Posterior vena cava (tissue), 2 donors: Measurements from ENCODE around the gene MMS22L. TPM values are rescaled to one million over a fixed set of nuclear protein-coding genes. Genes with fewer than 3 reads are reported as not detected.

ENCODE experiments used
- DNase-seq: peaks from one replicate; pipeline ENCODE4 v3.0.0-alpha.2; 2020; ENCODE audit warnings: low spot score
- intact Hi-C, 2 donors: fragments of 100-400 bp; cut with DNase I; formaldehyde crosslinking; loops; one replicate each; pipeline versions ENCODE4 v1.14.1 to v1.14.2; 2022 to 2023
- total RNA-seq, 2 donors: library from RNA; stranded (reverse); fragmentation: NEBNext Ultra II Directional; extraction: Animal tissue kit (Norgen Biotek cat#: 25700); gene quantifications; one replicate each; pipeline ENCODE4 v1.2.1, GENCODE V29; 2021
- donor health status: DM: yes; HTN: yes; CAD: no.
- donor health status: DM: yes; HTN: yes; CAD: no.

Gene MMS22L
- total RNA-seq, 2 donors from 2014 or later, result 8.4 to 9.2 TPM

GRCh38 chr6:97154015-97154414, 129.0 kb downstream of the MMS22L start:
- intact Hi-C loops, result no loop called here
- no peak for DNase-seq

- intact Hi-C loops, result no loop called here
- DNase-seq, result no peak
Measured at GRCh38 chr6:97151601-97152000, 131.4 kb downstream of the MMS22L start.

- intact Hi-C loops, result no loop called here
- no peak for DNase-seq
Measured at GRCh38 chr6:97150932-97151331, 132.1 kb downstream of the MMS22L start.

- no peak for DNase-seq
- intact Hi-C loops, result no loop called here
Measured at GRCh38 chr6:97147421-97147820, 135.6 kb downstream of the MMS22L start.

- intact Hi-C loops, result no loop called here
- DNase-seq, result no peak
Measured at GRCh38 chr6:97145691-97146090, 137.3 kb downstream of the MMS22L start.

GRCh38 chr6:97141756-97142155, 141.3 kb downstream of the MMS22L start:
- intact Hi-C loops, result no loop called here
- DNase-seq, result no peak

GRCh38 chr6:97138581-97138980, 144.4 kb downstream of the MMS22L start:
- intact Hi-C loops, result no loop called here
- no peak for DNase-seq

- intact Hi-C loops, result no loop called here
- no peak for DNase-seq
Measured at GRCh38 chr6:97136626-97137358, 146.2 kb downstream of the MMS22L start.

GRCh38 chr6:97133067-97133466, 149.9 kb downstream of the MMS22L start:
- intact Hi-C loops, result no loop called here
- no peak for DNase-seq

GRCh38 chr6:97129106-97129505, 153.9 kb downstream of the MMS22L start:
- intact Hi-C loops, result no loop called here
- DNase-seq, result no peak

GRCh38 chr6:97128507-97128906, 154.5 kb downstream of the MMS22L start:
- intact Hi-C loops, result no loop called here
- DNase-seq, result no peak

- no peak for DNase-seq
- intact Hi-C loops, result no loop called here
Measured at GRCh38 chr6:97123652-97124051, 159.4 kb downstream of the MMS22L start.

GRCh38 chr6:97123112-97123511, 159.9 kb downstream of the MMS22L start:
- no peak for DNase-seq
- intact Hi-C loops, result no loop called here

- intact Hi-C loops, result no loop called here
- no peak for DNase-seq
Measured at GRCh38 chr6:97120511-97120910, 162.5 kb downstream of the MMS22L start.

- intact Hi-C loops, result no loop called here
- no peak for DNase-seq
Measured at GRCh38 chr6:97114645-97115044, 168.4 kb downstream of the MMS22L start.

GRCh38 chr6:97113170-97113569, 169.8 kb downstream of the MMS22L start:
- DNase-seq, result no peak
- intact Hi-C loops, result no loop called here

- intact Hi-C loops, result no loop called here
- no peak for DNase-seq
Measured at GRCh38 chr6:97111243-97111642, 171.8 kb downstream of the MMS22L start.

GRCh38 chr6:97110626-97111025, 172.4 kb downstream of the MMS22L start:
- intact Hi-C loops, result no loop called here
- no peak for DNase-seq

- intact Hi-C loops, result no loop called here
Measured at GRCh38 chr6:97110149-97110548, 172.9 kb downstream of the MMS22L start.

GRCh38 chr6:97109444-97109843, 173.6 kb downstream of the MMS22L start:
- intact Hi-C loops, result no loop called here
- DNase-seq, result no peak

More at GRCh38 chr6:97110149-97110548, 172.9 kb downstream of the MMS22L start:
- DNase-seq, result no peak

- DNase-seq, result no peak
- intact Hi-C loops, result no loop called here
Measured at GRCh38 chr6:97102145-97102790, 180.7 kb downstream of the MMS22L start.
